HCT116 (cell line): ENCODE data around the gene C4BPB. TPM values are rescaled to one million over a fixed set of nuclear protein-coding genes. Genes with fewer than 3 reads are reported as not detected.

ENCODE experiments used
- EZH2phosphoT487 ChIP-seq: fragments of 200-600 bp; IDR thresholded peaks from 2 replicates; pipeline ENCODE4 v1.6.1; 2018; ENCODE audit warnings: antibody characterized with exemption, borderline replicate concordance
- FOSL1 ChIP-seq: IDR thresholded peaks from 2 replicates; pipeline ENCODE4 v1.6.1; 2012; ENCODE audit warnings: low read depth
- REST ChIP-seq: IDR thresholded peaks from 2 replicates; pipeline ENCODE4 v1.6.1; 2012; ENCODE audit warnings: low read depth
- ZBTB33 ChIP-seq: IDR thresholded peaks from 2 replicates; pipeline ENCODE4 v1.6.1; 2011; ENCODE audit warnings: mild to moderate bottlenecking, low read length, moderate library complexity; ENCODE audit not compliant: insufficient replicate concordance; ENCODE audit errors: extremely low read depth
- ZNF274 ChIP-seq: fragments of 200-500 bp; sonication (Bioruptor generic); IDR thresholded peaks from 2 replicates; pipeline ENCODE4 v1.6.1; 2014; ENCODE audit warnings: mild to moderate bottlenecking, low read depth, low read length, inconsistent platforms
- total RNA-seq: library from RNA; stranded (reverse); gene quantifications from one replicate; pipeline ENCODE4 v1.2.1, GENCODE V29; 2021; ENCODE audit not compliant: unreplicated experiment
- TF ChIP-seq, protein P1 (sequence below): IDR thresholded peaks from 2 replicates; pipeline ENCODE4 v1.6.1; 2012

The C4BPB gene
- total RNA-seq, 1 experiment from 2014 or later = not detected

- TF ChIP-seq ZNF274 (no peak), REST (no peak), FOSL1 (no peak), ZBTB33 (peak; percentile 97), EZH2phosphoT487 (no peak)
- TF ChIP-seq, protein P1, sequence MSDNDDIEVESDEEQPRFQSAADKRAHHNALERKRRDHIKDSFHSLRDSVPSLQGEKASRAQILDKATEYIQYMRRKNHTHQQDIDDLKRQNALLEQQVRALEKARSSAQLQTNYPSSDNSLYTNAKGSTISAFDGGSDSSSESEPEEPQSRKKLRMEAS = peak; percentile 73
Observed at GRCh38 chr1:207052911-207053769, 35.5 kb upstream of the C4BPB start, which contains the start of gene PFKFB2 (continued).
